ENCODE results near the gene ZNF691. TPM values are rescaled to one million over a fixed set of nuclear protein-coding genes. Genes with fewer than 3 reads are reported as not detected.

The ZNF691 gene
- total RNA-seq, 3 donors from 2014 or later (not counting 1 experiment from before 2014, with no cell fraction given): 2.8 to 5.7 (median 5.2) TPM

DNA sequence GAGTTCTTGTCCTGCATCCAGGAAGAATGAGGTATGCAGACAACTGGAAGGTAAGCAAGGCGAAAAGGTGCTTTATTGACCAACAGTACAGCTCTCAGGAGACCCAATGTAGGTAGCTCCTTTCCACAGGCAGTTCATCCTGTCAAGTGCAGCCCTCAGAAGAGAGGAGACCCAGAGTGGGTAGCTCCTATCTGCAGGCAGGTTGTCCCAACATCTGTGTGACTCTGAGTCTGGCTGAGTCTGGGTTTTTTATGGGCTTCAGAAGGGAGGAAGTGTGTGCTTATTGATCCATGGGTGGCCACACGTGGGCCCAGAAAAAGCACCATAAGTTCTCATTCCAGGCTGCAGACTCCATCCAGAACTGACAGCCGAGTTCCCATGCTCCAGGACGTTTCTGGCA lies 34.0 kb downstream of the ZNF691 start:
- no peak for ATAC-seq
- TF ChIP-seq, protein P1, sequence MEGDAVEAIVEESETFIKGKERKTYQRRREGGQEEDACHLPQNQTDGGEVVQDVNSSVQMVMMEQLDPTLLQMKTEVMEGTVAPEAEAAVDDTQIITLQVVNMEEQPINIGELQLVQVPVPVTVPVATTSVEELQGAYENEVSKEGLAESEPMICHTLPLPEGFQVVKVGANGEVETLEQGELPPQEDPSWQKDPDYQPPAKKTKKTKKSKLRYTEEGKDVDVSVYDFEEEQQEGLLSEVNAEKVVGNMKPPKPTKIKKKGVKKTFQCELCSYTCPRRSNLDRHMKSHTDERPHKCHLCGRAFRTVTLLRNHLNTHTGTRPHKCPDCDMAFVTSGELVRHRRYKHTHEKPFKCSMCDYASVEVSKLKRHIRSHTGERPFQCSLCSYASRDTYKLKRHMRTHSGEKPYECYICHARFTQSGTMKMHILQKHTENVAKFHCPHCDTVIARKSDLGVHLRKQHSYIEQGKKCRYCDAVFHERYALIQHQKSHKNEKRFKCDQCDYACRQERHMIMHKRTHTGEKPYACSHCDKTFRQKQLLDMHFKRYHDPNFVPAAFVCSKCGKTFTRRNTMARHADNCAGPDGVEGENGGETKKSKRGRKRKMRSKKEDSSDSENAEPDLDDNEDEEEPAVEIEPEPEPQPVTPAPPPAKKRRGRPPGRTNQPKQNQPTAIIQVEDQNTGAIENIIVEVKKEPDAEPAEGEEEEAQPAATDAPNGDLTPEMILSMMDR (IDR thresholded peaks at IDR 0.05): no peak
- no peaks in the 10 kb centered on the region for H3K4me1 Mint-ChIP-seq
- no peak overlapping the region for H3K27ac Mint-ChIP-seq
- Histone ChIP-seq H3K27me3 (ENCODE audit: control insufficient read depth, insufficient read depth, low read length) (peaks cover 2% of the 10 kb centered on the region), H3K36me3 (ENCODE audit: control insufficient read depth, insufficient read depth, low read length) (no peaks in the 10 kb centered on the region), H3K9me3 (ENCODE audit: control insufficient read depth, insufficient read depth, low read length) (no peaks in the 10 kb centered on the region), H3K27ac (ENCODE audit: low read length) (no peak overlapping the region), H3K4me3 (ENCODE audit: low read length) (no peak overlapping the region), H3K4me1 (ENCODE audit: control insufficient read depth, insufficient read depth, low read length) (no peaks in the 10 kb centered on the region)
- 70% methylated on average over 4 of the region's 4 CpGs for WGBS (ENCODE audit: insufficient coverage)
- intact Hi-C loops (cut with micrococcal nuclease): no loop called here
- no peak overlapping the region for H3K4me3 Mint-ChIP-seq
- H3K36me3 Mint-ChIP-seq: no peaks in the 10 kb centered on the region
- DNase-seq: no peak
- no peaks in the 10 kb centered on the region for H3K9me3 Mint-ChIP-seq
- H3K27me3 Mint-ChIP-seq (ENCODE audit: low read depth in 2 of 2): peaks cover 20 to 39% of the 10 kb centered on the region in 2 donors

DNA sequence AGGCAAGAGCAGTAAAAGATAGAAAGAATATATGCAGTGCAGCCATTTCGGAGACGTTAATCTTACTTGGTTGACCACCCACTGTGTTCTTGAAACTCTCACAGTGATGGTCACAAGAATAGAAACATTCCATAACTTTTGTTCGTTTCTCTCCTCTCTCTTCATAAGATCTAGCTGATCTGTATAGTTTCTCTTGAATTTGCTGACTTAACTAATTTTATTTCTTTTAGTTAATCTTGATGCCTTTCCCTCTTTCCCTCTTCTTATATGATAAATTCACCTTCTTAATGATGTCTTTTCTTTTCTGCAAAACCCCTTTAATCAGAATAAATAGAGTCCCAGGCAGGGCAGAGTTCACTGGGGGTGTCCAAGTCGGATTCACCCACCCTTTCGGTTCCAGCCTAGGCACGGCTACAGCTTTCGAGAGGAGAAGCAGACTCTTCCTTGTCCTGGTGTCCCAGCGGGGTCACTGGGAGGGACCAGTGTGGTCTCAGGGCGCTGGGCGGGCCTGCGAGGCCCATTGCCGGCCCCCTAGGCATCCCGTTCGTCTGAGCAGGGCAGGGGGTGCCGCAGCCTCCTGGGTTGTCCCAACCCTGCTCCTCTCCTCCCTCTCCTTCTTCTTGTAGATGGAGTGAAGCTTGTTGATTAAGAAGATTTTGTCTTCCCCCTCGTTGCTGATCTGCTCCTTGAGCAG lies 39.8 kb downstream of the ZNF691 start:
- no peak overlapping the region for H3K4me3 ChIP-seq (ENCODE audit: low read length)
- Mint-ChIP-seq H3K4me1 (no peaks in the 10 kb centered on the region), H3K27ac (no peak overlapping the region), H3K9me3 (no peaks in the 10 kb centered on the region), H3K36me3 (no peaks in the 10 kb centered on the region), H3K4me3 (no peak overlapping the region), H3K27me3 (ENCODE audit: low read depth in 2 of 2) (peaks cover 9 to 17% of the 10 kb centered on the region in 2 donors)
- ATAC-seq (no peak), DNase-seq (no peak)
- H3K36me3 ChIP-seq (ENCODE audit: control insufficient read depth, insufficient read depth, low read length): no peaks in the 10 kb centered on the region
- H3K27ac ChIP-seq (ENCODE audit: low read length): no peak overlapping the region
- intact Hi-C loops (cut with micrococcal nuclease): no loop called here
- H3K27me3 ChIP-seq (ENCODE audit: control insufficient read depth, insufficient read depth, low read length): no peaks in the 10 kb centered on the region
- TF ChIP-seq, protein P1 (IDR thresholded peaks at IDR 0.05): no peak
- no peaks in the 10 kb centered on the region for H3K4me1 ChIP-seq (ENCODE audit: control insufficient read depth, insufficient read depth, low read length)
- 88% methylated on average over 15 of the region's 16 CpGs for WGBS (ENCODE audit: insufficient coverage)
- no peaks in the 10 kb centered on the region for H3K9me3 ChIP-seq (ENCODE audit: control insufficient read depth, insufficient read depth, low read length)

- TF ChIP-seq, protein P1 (IDR thresholded peaks at IDR 0.05): no peak
- H3K9me3 ChIP-seq (ENCODE audit: control insufficient read depth, insufficient read depth, low read length): no peaks in the 10 kb centered on the region
- 89% methylated on average over 21 of the region's 21 CpGs for WGBS (ENCODE audit: insufficient coverage)
- Mint-ChIP-seq H3K4me3 (no peak overlapping the region), H3K27me3 (ENCODE audit: low read depth in 2 of 2) (peaks cover 9 to 17% of the 10 kb centered on the region in 2 donors), H3K27ac (no peak overlapping the region), H3K9me3 (no peaks in the 10 kb centered on the region), H3K36me3 (no peaks in the 10 kb centered on the region), H3K4me1 (no peaks in the 10 kb centered on the region)
- no peak overlapping the region for H3K4me3 ChIP-seq (ENCODE audit: low read length)
- H3K36me3 ChIP-seq (ENCODE audit: control insufficient read depth, insufficient read depth, low read length): no peaks in the 10 kb centered on the region
- ATAC-seq (no peak), DNase-seq (no peak)
- H3K27ac ChIP-seq (ENCODE audit: low read length): no peak overlapping the region
- no peaks in the 10 kb centered on the region for H3K4me1 ChIP-seq (ENCODE audit: control insufficient read depth, insufficient read depth, low read length)
- H3K27me3 ChIP-seq (ENCODE audit: control insufficient read depth, insufficient read depth, low read length): no peaks in the 10 kb centered on the region
- intact Hi-C loops (cut with micrococcal nuclease): no loop called here
Observed at GRCh38 chr1:42886800-42887199, 40.4 kb downstream of the ZNF691 start.

DNA sequence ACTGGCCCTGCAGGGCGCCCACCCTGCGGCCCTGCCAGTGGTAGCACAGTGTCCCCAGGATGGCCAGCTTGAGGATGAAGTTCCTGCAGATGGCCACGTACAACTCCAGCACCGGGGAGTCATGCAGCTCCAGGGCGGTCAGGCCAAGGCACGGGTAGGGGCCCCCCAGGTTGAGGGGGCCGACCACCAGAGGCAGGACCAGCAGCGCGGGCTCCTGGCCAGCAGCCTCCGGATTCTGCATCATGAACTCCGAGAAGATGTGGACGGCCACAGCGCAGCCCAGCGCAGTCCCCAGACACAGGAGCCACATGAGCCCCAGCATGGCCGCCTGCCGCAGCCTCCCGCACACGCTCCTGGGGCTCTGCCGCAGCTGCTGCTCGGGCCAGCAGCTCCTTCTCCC lies 41.0 kb downstream of the ZNF691 start:
- intact Hi-C loops (cut with micrococcal nuclease): no loop called here
- no peaks in the 10 kb centered on the region for H3K27me3 ChIP-seq (ENCODE audit: control insufficient read depth, insufficient read depth, low read length)
- Mint-ChIP-seq H3K9me3 (no peaks in the 10 kb centered on the region), H3K27ac (no peak overlapping the region), H3K4me3 (no peak overlapping the region), H3K27me3 (ENCODE audit: low read depth in 2 of 2) (peaks cover 7 to 12% of the 10 kb centered on the region in 2 donors), H3K36me3 (no peaks in the 10 kb centered on the region), H3K4me1 (no peaks in the 10 kb centered on the region)
- WGBS (ENCODE audit: insufficient coverage): 95% methylated on average over 20 of the region's 20 CpGs
- H3K9me3 ChIP-seq (ENCODE audit: control insufficient read depth, insufficient read depth, low read length): no peaks in the 10 kb centered on the region
- no peak overlapping the region for H3K4me3 ChIP-seq (ENCODE audit: low read length)
- no peaks in the 10 kb centered on the region for H3K4me1 ChIP-seq (ENCODE audit: control insufficient read depth, insufficient read depth, low read length)
- H3K27ac ChIP-seq (ENCODE audit: low read length): no peak overlapping the region
- ATAC-seq (no peak), DNase-seq (no peak)
- TF ChIP-seq, protein P1 (IDR thresholded peaks at IDR 0.05): no peak
- H3K36me3 ChIP-seq (ENCODE audit: control insufficient read depth, insufficient read depth, low read length): no peaks in the 10 kb centered on the region
